Natural killer cell (primary cell): ENCODE data around the gene ZBTB18. TPM values are rescaled to one million over a fixed set of nuclear protein-coding genes. Genes with fewer than 3 reads are reported as not detected.

Source experiments
- ATAC-seq, 3 donors: fragments of 150-1000 bp in 2 of 3; fragments of 200-7000 bp in 1 of 3; cut with Tn5 transposase; 1 replicate in 1 of 3; 2 replicates in 2 of 3; pipeline ENCODE4 v1.10.0; 2021; ENCODE audit warnings: mild to moderate bottlenecking in 2 of 3, moderate library complexity in 2 of 3
- DNase-seq, 2 donors: peaks; one replicate each; pipeline versions ENCODE4 v3.0.0 to v3.0.0-alpha.2; 2013 to 2021; ENCODE audit warnings: mixed read lengths in 1 of 2
- H3K27ac ChIP-seq: one replicate; pipeline ENCODE4 v1.5.1; 2013; ENCODE audit warnings: mild to moderate bottlenecking, low read length
- H3K27me3 ChIP-seq: one replicate; pipeline ENCODE4 v1.6.1; 2013; ENCODE audit warnings: low read length; ENCODE audit not compliant: control insufficient read depth, insufficient read depth
- H3K36me3 ChIP-seq: one replicate; pipeline ENCODE4 v1.6.1; 2013; ENCODE audit warnings: low read length; ENCODE audit not compliant: control insufficient read depth, insufficient read depth
- H3K4me1 ChIP-seq: one replicate; pipeline ENCODE4 v1.6.1; 2013; ENCODE audit warnings: low read length; ENCODE audit not compliant: control insufficient read depth, insufficient read depth
- H3K4me3 ChIP-seq: one replicate; pipeline ENCODE4 v1.5.1; 2013; ENCODE audit warnings: low read length
- H3K9me3 ChIP-seq: one replicate; pipeline ENCODE4 v1.6.1; 2013; ENCODE audit warnings: low read length; ENCODE audit not compliant: control insufficient read depth, insufficient read depth
- H3K27ac Mint-ChIP-seq, 2 donors: one replicate each; pipeline ENCODE4 v1.8.0; 2022; ENCODE audit warnings: mild to moderate bottlenecking in 2 of 2, mixed read lengths in 2 of 2, moderate library complexity in 1 of 2
- H3K27me3 Mint-ChIP-seq, 2 donors: one replicate each; pipeline ENCODE4 v1.8.0; 2022; ENCODE audit warnings: low read depth in 2 of 2, mixed read lengths in 2 of 2
- H3K36me3 Mint-ChIP-seq: one replicate; pipeline ENCODE4 v1.8.0; 2022; ENCODE audit warnings: mixed read lengths
- H3K4me1 Mint-ChIP-seq, 2 donors: one replicate each; pipeline ENCODE4 v1.8.0; 2022; ENCODE audit warnings: mixed read lengths in 2 of 2
- H3K4me3 Mint-ChIP-seq: one replicate; pipeline ENCODE4 v1.8.0; 2022; ENCODE audit warnings: mild to moderate bottlenecking, moderate library complexity, mixed read lengths
- H3K9me3 Mint-ChIP-seq, 2 donors: one replicate each; pipeline ENCODE4 v1.8.0; 2022; ENCODE audit warnings: mixed read lengths in 2 of 2
- CTCF ChIP-seq: fragments of 200-600 bp; IDR thresholded peaks from one replicate; pipeline ENCODE4 v1.8.0; 2022; ENCODE audit warnings: antibody characterized with exemption
- WGBS: methylation state at CpG from one replicate; pipeline ENCODE4 v1.1.7; 2013; ENCODE audit warnings: missing lambda C conversion rate; ENCODE audit not compliant: insufficient coverage; 5-methylcytosine and 5-hydroxymethylcytosine counted together
- intact Hi-C: fragments of 100-400 bp; cut with micrococcal nuclease; formaldehyde crosslinking; loops from one replicate; pipeline ENCODE4 v1.14.2; 2022
- total RNA-seq, 4 donors: library from RNA; stranded (reverse); fragments of 120-200 nt in 1 of 4; gene quantifications; one replicate each; pipeline versions ENCODE4 v1.2.3 to v1.2.4, GENCODE V29; 2013 to 2022

Gene ZBTB18
- total RNA-seq, 3 donors from 2014 or later (not counting 1 experiment from before 2014, with no cell fraction given): 12.6 to 18.2 (median 14.0) TPM

DNA sequence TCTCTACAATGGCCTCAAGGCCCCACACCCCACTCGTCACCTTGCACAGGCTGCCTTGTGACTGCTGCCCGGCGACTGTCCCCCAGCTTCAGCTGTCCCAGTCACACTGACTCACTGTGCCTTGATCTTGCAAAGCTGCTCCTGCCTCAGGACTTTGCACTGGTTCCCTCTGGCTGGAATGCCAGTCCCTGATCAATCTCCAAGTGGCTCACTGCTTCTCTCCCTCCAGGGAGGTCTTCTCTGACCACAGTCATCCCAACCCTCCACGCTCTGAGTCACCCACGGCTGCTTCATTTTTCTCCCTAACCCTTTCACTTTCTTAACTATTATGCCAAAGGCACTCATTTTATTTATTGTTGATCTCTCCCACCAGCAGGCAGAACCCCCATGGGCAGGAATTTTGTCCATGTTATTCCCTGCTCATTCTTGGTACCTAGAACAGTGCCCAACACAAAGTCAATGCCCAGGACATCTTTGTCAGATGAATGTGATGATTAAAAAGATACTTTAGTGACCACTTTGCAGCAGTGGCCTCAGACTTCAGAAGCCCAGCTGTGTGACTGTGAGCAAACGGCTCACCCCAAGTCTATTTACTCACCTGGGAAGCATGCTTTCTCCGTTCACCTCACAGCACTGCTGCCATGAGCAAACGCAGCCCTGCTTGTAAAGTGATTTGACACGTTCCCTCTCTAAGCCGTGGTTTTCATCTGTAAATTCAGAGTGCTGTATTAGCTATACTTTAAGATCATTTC lies 53.4 kb downstream of the ZBTB18 start:
- WGBS: 84% methylated on average over 10 of the region's 10 CpGs

GRCh38 chr1:244106176-244106575 lies 55.1 kb downstream of the ZBTB18 start:
- Histone ChIP-seq H3K36me3 (no peaks in the 10 kb centered on the region), H3K4me3 (no peak overlapping the region), H3K4me1 (no peaks in the 10 kb centered on the region), H3K27me3 (peaks cover 5% of the 10 kb centered on the region), H3K27ac (no peak overlapping the region), H3K9me3 (no peaks in the 10 kb centered on the region)
- no peak for TF ChIP-seq CTCF
- Mint-ChIP-seq H3K9me3 (no peaks in the 10 kb centered on the region), H3K27ac (no peak overlapping the region), H3K27me3 (peaks cover 34 to 71% of the 10 kb centered on the region in 2 donors), H3K4me3 (no peak overlapping the region), H3K36me3 (no peaks in the 10 kb centered on the region), H3K4me1 (peaks cover 1 to 3% of the 10 kb centered on the region in 2 donors)
- intact Hi-C loops: no loop called here
- ATAC-seq: no peak
- 85% methylated on average over 3 of the region's 3 CpGs for WGBS
- DNase-seq: no peak

More for the DNA sequence above, 53.4 kb downstream of the ZBTB18 start:
- no peaks in the 10 kb centered on the region for H3K36me3 ChIP-seq
- peaks cover 5% of the 10 kb centered on the region for H3K27me3 ChIP-seq
- Mint-ChIP-seq H3K4me1 (peaks cover 9 to 10% of the 10 kb centered on the region in 2 donors), H3K36me3 (no peaks in the 10 kb centered on the region), H3K27me3 (peaks cover 38 to 70% of the 10 kb centered on the region in 2 donors), H3K9me3 (no peaks in the 10 kb centered on the region), H3K27ac (no peak overlapping the region), H3K4me3 (no peak overlapping the region)
- H3K27ac ChIP-seq: no peak overlapping the region
- ATAC-seq (no peak), DNase-seq (no peak)
- intact Hi-C loops: no loop called here
- no peaks in the 10 kb centered on the region for H3K9me3 ChIP-seq
- no peaks in the 10 kb centered on the region for H3K4me1 ChIP-seq
- no peak for TF ChIP-seq CTCF
- no peak overlapping the region for H3K4me3 ChIP-seq

Other genes starting within 250 kb of the ZBTB18 start
- 100 to 1,000 TPM; 135 to 157 (median 136) TPM for gene AKT3, start 201.0 kb upstream of the ZBTB18 start, total RNA-seq